Upper lobe of right lung (tissue), 1 donor: ENCODE results near the gene OR3A1. TPM values are rescaled to one million over a fixed set of nuclear protein-coding genes. Genes with fewer than 3 reads are reported as not detected.
"Not testable (repeated sequence)": the region's sequence is repeated elsewhere in the genome, so short reads cannot be mapped to it uniquely, and the experiment has no call there.

Experiments used
- ATAC-seq: fragments of 200-7000 bp; cut with Tn5 transposase; one replicate; pipeline ENCODE4 v1.9.1; 2020; ENCODE audit warnings: mild to moderate bottlenecking, moderate library complexity
- DNase-seq: peaks from one replicate; pipeline ENCODE4 v3.0.0-alpha.2; 2020
- H3K27ac ChIP-seq: fragments of 200-600 bp; one replicate; pipeline ENCODE4 v1.8.0; 2022
- H3K27me3 ChIP-seq: fragments of 200-600 bp; one replicate; pipeline ENCODE4 v1.8.0; 2022; ENCODE audit warnings: mild to moderate bottlenecking
- H3K36me3 ChIP-seq: fragments of 200-600 bp; one replicate; pipeline ENCODE4 v1.8.0; 2022
- H3K4me1 ChIP-seq: fragments of 200-600 bp; one replicate; pipeline ENCODE4 v1.8.0; 2022
- H3K4me3 ChIP-seq: fragments of 200-600 bp; one replicate; pipeline ENCODE4 v1.8.0; 2022; ENCODE audit warnings: mild to moderate bottlenecking
- H3K9me3 ChIP-seq: fragments of 200-600 bp; one replicate; pipeline ENCODE4 v1.8.0; 2022
- intact Hi-C: fragments of 100-400 bp; cut with DNase I; formaldehyde crosslinking; loops from one replicate; pipeline ENCODE4 v1.11.0; 2022
- total RNA-seq: library from RNA; stranded (reverse); fragmentation: NEBNext Ultra II Directional; extraction: Animal tissue kit (Norgen Biotek cat#: 25700); gene quantifications from one replicate; pipeline ENCODE4 v1.2.1, GENCODE V29; 2021
- TF ChIP-seq, protein P1 (sequence below): fragments of 200-600 bp; IDR thresholded peaks from one replicate; pipeline ENCODE4 v1.8.0; 2022; ENCODE audit warnings: antibody characterized with exemption
- donor health status: DM: no; HTN: yes; CAD: no; lungs with severe emphysema.

The OR3A1 gene
- total RNA-seq, 1 donor from 2014 or later = not detected

- Histone ChIP-seq H3K4me3 (no peak overlapping the region), H3K4me1 (no peaks in the 10 kb centered on the region), H3K27ac (no peak overlapping the region), H3K36me3 (no peaks in the 10 kb centered on the region), H3K9me3 (no peaks in the 10 kb centered on the region), H3K27me3 (peaks cover 5% of the 10 kb centered on the region)
- intact Hi-C loops = no loop called here
- TF ChIP-seq, protein P1, sequence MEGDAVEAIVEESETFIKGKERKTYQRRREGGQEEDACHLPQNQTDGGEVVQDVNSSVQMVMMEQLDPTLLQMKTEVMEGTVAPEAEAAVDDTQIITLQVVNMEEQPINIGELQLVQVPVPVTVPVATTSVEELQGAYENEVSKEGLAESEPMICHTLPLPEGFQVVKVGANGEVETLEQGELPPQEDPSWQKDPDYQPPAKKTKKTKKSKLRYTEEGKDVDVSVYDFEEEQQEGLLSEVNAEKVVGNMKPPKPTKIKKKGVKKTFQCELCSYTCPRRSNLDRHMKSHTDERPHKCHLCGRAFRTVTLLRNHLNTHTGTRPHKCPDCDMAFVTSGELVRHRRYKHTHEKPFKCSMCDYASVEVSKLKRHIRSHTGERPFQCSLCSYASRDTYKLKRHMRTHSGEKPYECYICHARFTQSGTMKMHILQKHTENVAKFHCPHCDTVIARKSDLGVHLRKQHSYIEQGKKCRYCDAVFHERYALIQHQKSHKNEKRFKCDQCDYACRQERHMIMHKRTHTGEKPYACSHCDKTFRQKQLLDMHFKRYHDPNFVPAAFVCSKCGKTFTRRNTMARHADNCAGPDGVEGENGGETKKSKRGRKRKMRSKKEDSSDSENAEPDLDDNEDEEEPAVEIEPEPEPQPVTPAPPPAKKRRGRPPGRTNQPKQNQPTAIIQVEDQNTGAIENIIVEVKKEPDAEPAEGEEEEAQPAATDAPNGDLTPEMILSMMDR = no peak
- DNase-seq (no peak), ATAC-seq (no peak)
Measured at GRCh38 chr17:3295632-3296031, 2.5 kb downstream of the OR3A1 start.

DNA sequence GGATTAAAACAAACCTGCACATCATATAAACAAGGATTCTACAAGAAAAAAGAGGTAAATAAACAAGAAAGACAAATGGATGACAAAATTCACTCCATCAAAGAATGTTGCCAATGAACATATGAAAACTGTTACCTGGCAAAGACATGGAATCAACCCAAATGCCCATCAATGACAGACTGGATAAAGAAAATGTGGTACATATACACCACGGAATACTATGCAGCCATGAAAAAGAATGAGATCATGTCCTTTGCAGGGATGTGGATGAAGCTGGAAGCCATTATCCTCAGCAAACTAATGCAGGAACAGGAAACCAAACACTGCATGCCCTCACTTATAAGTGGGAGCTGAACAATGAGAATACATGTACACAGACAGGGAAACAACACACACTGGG is 4.6 kb downstream of the OR3A1 start:
- intact Hi-C loops, H3K4me1 ChIP-seq, H3K4me3 ChIP-seq, ATAC-seq, H3K27me3 ChIP-seq, DNase-seq, H3K36me3 ChIP-seq, H3K9me3 ChIP-seq, H3K27ac ChIP-seq: not testable (repeated sequence)

DNA sequence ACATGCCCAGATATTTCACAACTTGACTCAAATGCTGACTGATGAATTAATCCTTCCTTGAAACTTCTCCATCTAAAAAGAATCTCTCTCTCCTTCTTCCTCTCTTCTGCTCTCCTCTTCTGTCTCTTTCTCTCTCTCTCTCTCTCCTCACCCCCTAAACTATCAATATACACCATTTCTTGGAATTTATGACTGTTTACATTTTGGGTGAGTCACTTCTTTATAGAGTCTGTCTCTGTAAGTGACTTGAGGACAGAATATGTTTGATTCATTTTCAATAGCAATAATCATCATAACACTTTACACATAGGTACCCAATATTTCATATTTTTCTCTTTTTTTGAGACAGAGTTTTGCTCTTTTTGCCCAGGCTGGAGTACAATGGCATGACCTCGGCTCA is 15.3 kb downstream of the OR3A1 start:
- H3K4me1 ChIP-seq = no peaks in the 10 kb centered on the region
- DNase-seq (no peak), ATAC-seq (no peak)
- H3K4me3 ChIP-seq = no peak overlapping the region
- intact Hi-C loops = no loop called here
- TF ChIP-seq, protein P1 = no peak
- H3K36me3 ChIP-seq = no peaks in the 10 kb centered on the region
- no peaks in the 10 kb centered on the region for H3K27me3 ChIP-seq
- no peak overlapping the region for H3K27ac ChIP-seq
- H3K9me3 ChIP-seq = peaks cover 3% of the 10 kb centered on the region

- H3K36me3 ChIP-seq = no peaks in the 10 kb centered on the region
- DNase-seq (no peak), ATAC-seq (no peak)
- no peak overlapping the region for H3K27ac ChIP-seq
- intact Hi-C loops = no loop called here
- H3K27me3 ChIP-seq = no peaks in the 10 kb centered on the region
- H3K4me1 ChIP-seq = no peaks in the 10 kb centered on the region
- TF ChIP-seq, protein P1 = no peak
- H3K9me3 ChIP-seq = no peaks in the 10 kb centered on the region
- H3K4me3 ChIP-seq = no peak overlapping the region
Measured at GRCh38 chr17:3276126-3276525, 22.0 kb downstream of the OR3A1 start.

DNA sequence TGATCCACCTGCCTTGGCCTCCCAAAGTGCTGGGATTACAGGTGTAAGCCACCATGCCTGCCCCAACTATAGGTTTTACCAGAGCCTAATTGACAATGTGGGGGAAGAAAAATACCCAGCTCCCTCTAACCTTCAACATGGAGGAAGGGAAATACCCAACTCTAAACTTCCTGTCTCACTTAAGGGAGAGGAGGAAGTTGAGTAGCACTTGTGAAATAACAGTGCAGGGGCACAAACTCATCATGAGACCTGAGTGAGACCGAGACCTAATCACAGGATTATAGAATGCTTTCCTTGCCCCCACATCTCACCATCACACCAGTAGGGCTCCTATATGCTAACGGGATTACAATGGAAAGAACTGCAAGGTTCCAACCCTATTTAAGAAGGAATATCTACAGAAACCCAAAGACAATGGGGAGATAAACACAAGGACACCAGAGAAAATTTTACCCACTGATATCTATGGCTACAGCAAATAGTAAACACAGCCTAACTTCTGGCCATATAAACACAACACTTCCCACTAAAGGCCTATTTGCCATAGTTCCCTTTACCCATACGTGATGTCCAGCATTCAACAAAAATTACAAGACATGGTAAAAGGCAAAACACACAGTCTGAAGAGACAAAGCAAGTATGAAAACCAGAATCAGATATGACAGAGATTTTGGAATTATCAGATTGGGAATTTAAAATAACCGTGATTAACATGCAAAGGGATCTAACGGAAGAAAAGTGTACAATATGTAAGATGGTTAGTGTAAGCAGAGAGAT is 26.9 kb downstream of the OR3A1 start:
- Histone ChIP-seq H3K27me3 (no peaks in the 10 kb centered on the region), H3K4me3 (no peak overlapping the region), H3K4me1 (no peaks in the 10 kb centered on the region), H3K9me3 (no peaks in the 10 kb centered on the region), H3K27ac (no peak overlapping the region), H3K36me3 (no peaks in the 10 kb centered on the region)
- intact Hi-C loops = no loop called here
- peak; percentile 71 for ATAC-seq
- TF ChIP-seq, protein P1 = no peak
- no peak for DNase-seq

DNA sequence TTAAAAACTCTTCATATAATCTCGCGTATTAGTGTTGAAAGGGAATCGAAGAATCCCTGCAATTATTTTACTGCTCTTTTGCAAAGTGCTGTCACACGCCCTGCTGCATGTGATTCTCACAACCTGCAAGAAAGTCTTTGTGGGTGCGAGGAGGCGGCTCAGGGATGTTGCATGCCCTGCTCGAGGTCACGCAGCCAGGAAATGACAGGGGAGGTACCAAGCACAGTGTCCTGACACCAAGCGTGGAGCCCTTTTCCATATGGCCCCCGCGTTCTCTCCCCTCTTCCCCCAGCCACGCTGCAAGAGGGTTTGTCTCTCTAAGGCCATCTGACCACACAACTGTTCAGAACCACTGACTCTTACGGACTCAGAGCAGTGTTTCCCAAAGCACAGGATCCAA is 37.6 kb downstream of the OR3A1 start:
- H3K36me3 ChIP-seq = no peaks in the 10 kb centered on the region
- TF ChIP-seq, protein P1 = no peak
- no peak overlapping the region for H3K27ac ChIP-seq
- DNase-seq = no peak
- ATAC-seq = no peak
- intact Hi-C loops = no loop called here
- H3K27me3 ChIP-seq = no peaks in the 10 kb centered on the region
- H3K4me3 ChIP-seq = no peak overlapping the region
- H3K4me1 ChIP-seq = no peaks in the 10 kb centered on the region
- H3K9me3 ChIP-seq = no peaks in the 10 kb centered on the region
